CD4-positive, CD25-positive, alpha-beta regulatory T cell (primary cell): ENCODE results near the gene LSP1. TPM values are rescaled to one million over a fixed set of nuclear protein-coding genes. Genes with fewer than 3 reads are reported as not detected.

Source experiments
- ATAC-seq, 2 donors: fragments of 150-1000 bp; cut with Tn5 transposase; one replicate each; pipeline ENCODE4 v1.10.0; 2021; ENCODE audit warnings: low read depth in 2 of 2, moderate number of reproducible peaks in 2 of 2, moderate library complexity in 1 of 2
- DNase-seq, 3 donors: peaks; one replicate each; pipeline versions ENCODE4 v3.0.0 to v3.0.0-alpha.2; 2012 to 2022; ENCODE audit warnings: mixed read lengths in 1 of 3
- H3K27ac ChIP-seq: one replicate; pipeline ENCODE4 v1.7.0; 2013; ENCODE audit warnings: mild to moderate bottlenecking, low read length; ENCODE audit not compliant: insufficient read depth, poor library complexity, severe bottlenecking
- H3K27me3 ChIP-seq: one replicate; pipeline ENCODE4 v1.7.0; 2013; ENCODE audit warnings: low read length; ENCODE audit not compliant: control insufficient read depth, insufficient read depth
- H3K36me3 ChIP-seq: one replicate; pipeline ENCODE4 v1.7.0; 2013; ENCODE audit warnings: mild to moderate bottlenecking, low read length, moderate library complexity; ENCODE audit not compliant: control insufficient read depth, insufficient read depth
- H3K4me1 ChIP-seq: 2 replicates; pipeline ENCODE4 v1.7.0; 2013; ENCODE audit warnings: mild to moderate bottlenecking, low read length; ENCODE audit not compliant: insufficient read depth, control insufficient read depth, poor library complexity, severe bottlenecking
- H3K4me3 ChIP-seq: one replicate; pipeline ENCODE4 v1.7.0; 2013; ENCODE audit warnings: low read depth, mild to moderate bottlenecking, low read length, moderate library complexity
- H3K9me3 ChIP-seq, 2 experiments: 1 replicate in 1 of 2; 2 replicates in 1 of 2; pipeline ENCODE4 v1.7.0; 2013; ENCODE audit warnings: low read length in 2 of 2, mild to moderate bottlenecking in 1 of 2, moderate library complexity in 1 of 2; ENCODE audit not compliant: control insufficient read depth in 2 of 2
- H3K27ac Mint-ChIP-seq, 3 donors: one replicate each; pipeline ENCODE4 v1.8.0; 2020 to 2022; ENCODE audit warnings: mild to moderate bottlenecking in 3 of 3, mixed read lengths in 3 of 3, moderate library complexity in 2 of 3
- H3K27me3 Mint-ChIP-seq: one replicate; pipeline ENCODE4 v1.8.0; 2022; ENCODE audit warnings: mild to moderate bottlenecking, mixed read lengths
- H3K36me3 Mint-ChIP-seq: one replicate; pipeline ENCODE4 v1.8.0; 2020; ENCODE audit warnings: mixed read lengths
- H3K4me1 Mint-ChIP-seq, 4 donors: one replicate each; pipeline ENCODE4 v1.8.0; 2020 to 2022; ENCODE audit warnings: mixed read lengths in 4 of 4, mild to moderate bottlenecking in 1 of 4
- H3K4me3 Mint-ChIP-seq, 4 donors: one replicate each; pipeline ENCODE4 v1.8.0; 2020 to 2022; ENCODE audit warnings: mild to moderate bottlenecking in 4 of 4, mixed read lengths in 4 of 4, moderate library complexity in 3 of 4
- H3K9me3 Mint-ChIP-seq, 7 donors: one replicate each; pipeline ENCODE4 v1.8.0; 2020 to 2022; ENCODE audit warnings: mixed read lengths in 7 of 7, mild to moderate bottlenecking in 3 of 7, moderate library complexity in 2 of 7
- polyA plus RNA-seq, 4 donors: library from polyadenylated mRNA; unstranded; fragments of 300-500 nt; fragmentation: Illumina TruSeq; gene quantifications; one replicate each; pipeline ENCODE4 v1.2.3, GENCODE V29; 2021
- total RNA-seq: library from RNA; stranded (reverse); gene quantifications from one replicate; pipeline ENCODE4 v1.2.3, GENCODE V29; 2022

LSP1 gene
- total and polyA plus RNA-seq, 5 donors from 2014 or later: 381 to 514 (median 452) TPM

DNA sequence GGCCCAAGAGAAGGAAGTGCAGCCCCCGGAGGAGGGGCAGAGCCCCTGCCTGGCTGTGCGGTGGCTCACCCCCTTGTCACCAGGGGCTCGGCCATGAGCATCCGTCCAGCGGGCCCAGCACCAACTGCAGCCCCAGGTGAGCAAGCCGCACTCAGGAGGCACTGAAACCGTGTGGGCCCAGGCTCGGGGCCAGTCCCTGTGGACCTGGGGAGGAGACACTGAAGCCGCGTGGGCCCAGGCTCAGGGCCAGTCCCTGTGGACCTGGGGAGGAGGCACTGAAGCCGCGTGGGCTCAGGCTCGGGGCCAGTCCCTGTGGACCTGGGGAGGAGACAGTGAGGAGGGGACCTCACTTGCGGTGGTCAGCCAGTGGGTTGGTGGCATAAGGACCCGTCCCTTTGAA is 13.9 kb downstream of the LSP1 start:
- Histone ChIP-seq H3K36me3 (peaks cover 17% of the 10 kb centered on the region), H3K4me1 (peaks cover 96% of the 10 kb centered on the region), H3K4me3 (no peak overlapping the region), H3K27ac (no peak overlapping the region), H3K9me3 (no peaks in the 10 kb centered on the region), H3K27me3 (no peaks in the 10 kb centered on the region)
- Mint-ChIP-seq H3K36me3 (peaks cover 4% of the 10 kb centered on the region), H3K9me3 (peaks cover 0 to 1% (median 0%) of the 10 kb centered on the region in 7 donors), H3K4me3 (no peak overlapping the region), H3K27me3 (no peaks in the 10 kb centered on the region), H3K4me1 (peaks cover 0 to 71% (median 20%) of the 10 kb centered on the region in 4 donors), H3K27ac (peak overlapping the region in 1 of 3 donors; percentile 43)
- no peak for ATAC-seq
- no peak for DNase-seq

DNA sequence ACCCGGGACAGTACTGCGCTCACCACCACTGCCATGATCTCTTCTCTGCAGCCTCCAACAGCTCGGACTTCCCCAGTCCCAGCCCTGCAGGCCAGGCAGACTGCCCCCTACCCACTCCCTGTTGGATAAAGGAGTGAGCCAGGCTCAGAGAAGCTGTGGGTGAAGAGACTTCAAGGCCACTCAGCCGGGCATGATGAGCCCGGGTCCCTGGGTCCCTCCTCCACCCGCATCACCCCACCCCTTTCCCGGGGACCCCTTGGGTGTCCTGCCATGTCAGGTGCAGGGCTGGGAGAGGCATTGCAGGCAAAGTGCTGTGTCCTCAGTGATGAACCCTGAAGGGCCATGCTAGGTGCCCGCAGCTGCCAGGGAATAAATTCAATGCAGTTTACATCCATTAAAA is 14.5 kb downstream of the LSP1 start:
- Histone ChIP-seq H3K27me3 (no peaks in the 10 kb centered on the region), H3K27ac (no peak overlapping the region), H3K4me1 (peaks cover 97% of the 10 kb centered on the region), H3K36me3 (peaks cover 17% of the 10 kb centered on the region), H3K4me3 (no peak overlapping the region), H3K9me3 (no peaks in the 10 kb centered on the region)
- ATAC-seq (no peak), DNase-seq (no peak)
- Mint-ChIP-seq H3K36me3 (peaks cover 4% of the 10 kb centered on the region), H3K9me3 (peaks cover 0 to 1% (median 0%) of the 10 kb centered on the region in 7 donors), H3K27ac (peak overlapping the region in 1 of 3 donors; percentile 43), H3K4me3 (no peak overlapping the region), H3K27me3 (no peaks in the 10 kb centered on the region), H3K4me1 (peaks cover 0 to 77% (median 20%) of the 10 kb centered on the region in 4 donors)

DNA sequence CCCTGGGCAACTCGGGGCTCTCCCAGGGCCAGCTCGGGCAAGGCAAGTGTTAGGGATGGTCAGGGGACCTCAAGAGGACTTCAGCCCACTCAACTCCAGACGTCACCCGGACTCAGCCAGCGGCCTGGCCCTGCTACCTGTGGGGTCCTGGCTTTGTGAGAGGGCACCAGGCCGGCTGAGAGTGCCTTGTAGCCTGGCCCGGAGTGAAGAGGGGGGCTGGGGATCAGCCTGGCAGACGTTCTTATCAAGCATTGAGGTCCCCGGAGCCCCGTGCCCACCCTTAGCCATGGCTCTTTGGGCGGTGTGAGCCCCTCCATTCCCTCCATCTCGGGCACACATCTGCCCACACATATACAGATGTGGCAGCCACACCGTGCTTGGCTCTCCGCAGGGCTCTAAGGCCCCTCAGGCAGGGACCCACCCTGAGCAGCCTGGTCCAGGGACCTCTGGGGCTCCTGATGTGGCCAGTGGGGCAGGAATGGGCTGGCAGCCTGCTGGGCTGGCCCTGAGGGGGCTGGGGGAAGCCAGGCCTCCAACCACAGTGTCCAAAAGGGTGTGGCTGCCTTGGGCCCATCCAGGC is 15.3 kb downstream of the LSP1 start:
- H3K4me1 ChIP-seq: peaks cover 94% of the 10 kb centered on the region

DNA sequence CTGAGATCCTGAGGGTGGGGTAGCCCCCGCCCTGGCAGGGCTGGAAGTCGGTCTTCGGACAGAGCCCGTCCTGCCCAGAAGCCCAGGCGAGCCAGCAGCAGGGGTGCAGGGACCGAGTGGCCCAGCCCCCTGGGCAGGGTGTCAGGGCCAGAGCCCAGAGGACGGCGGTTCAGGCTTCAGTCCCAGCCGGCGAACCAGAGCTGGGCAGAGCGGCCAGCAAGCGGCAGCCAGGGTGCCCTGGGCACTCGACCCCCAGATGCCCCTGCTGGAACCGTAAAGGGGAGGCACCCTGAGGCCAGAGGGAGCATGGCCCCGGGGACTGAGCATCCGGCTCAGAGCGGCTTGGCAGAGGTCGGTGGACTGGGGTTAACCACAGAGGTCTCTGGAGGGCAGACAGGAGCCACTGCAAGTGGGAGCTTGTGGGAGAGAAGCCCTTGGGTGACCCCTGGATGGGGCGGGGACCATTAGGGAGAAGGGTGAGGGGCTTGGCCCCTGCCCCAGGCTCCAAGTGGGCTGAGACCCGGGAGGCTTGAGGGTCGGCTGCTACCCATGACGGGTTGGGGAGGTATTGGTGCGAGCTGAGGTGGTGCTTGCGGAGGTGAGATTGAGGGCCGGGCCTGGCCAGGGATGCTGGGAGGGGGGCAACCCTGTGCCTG is 15.9 kb downstream of the LSP1 start:
- no peak for ATAC-seq
- Histone ChIP-seq H3K9me3 (no peaks in the 10 kb centered on the region), H3K27ac (no peak overlapping the region), H3K4me1 (peaks cover 88% of the 10 kb centered on the region), H3K36me3 (peaks cover 8% of the 10 kb centered on the region), H3K4me3 (no peak overlapping the region), H3K27me3 (no peaks in the 10 kb centered on the region)
- DNase-seq: no peak
- Mint-ChIP-seq H3K9me3 (peaks cover 0 to 1% (median 0%) of the 10 kb centered on the region in 7 donors), H3K27me3 (no peaks in the 10 kb centered on the region), H3K4me3 (peak overlapping the region in 3 of 4 donors; percentile 12 to 68 (median 50)), H3K36me3 (peaks cover 4% of the 10 kb centered on the region), H3K4me1 (peaks cover 0 to 84% (median 20%) of the 10 kb centered on the region in 4 donors), H3K27ac (peak overlapping the region in 2 of 3 donors; percentile 38 to 75)

More for the DNA sequence above, 15.3 kb downstream of the LSP1 start:
- peaks cover 13% of the 10 kb centered on the region for H3K36me3 ChIP-seq
- no peak for ATAC-seq
- H3K4me3 Mint-ChIP-seq: no peak overlapping the region
- H3K9me3 Mint-ChIP-seq: peaks cover 0 to 1% (median 0%) of the 10 kb centered on the region in 7 donors
- no peaks in the 10 kb centered on the region for H3K27me3 ChIP-seq
- H3K27ac Mint-ChIP-seq: peak overlapping the region in 1 of 3 donors; percentile 43
- H3K27me3 Mint-ChIP-seq: no peaks in the 10 kb centered on the region
- no peak overlapping the region for H3K4me3 ChIP-seq
- H3K9me3 ChIP-seq: no peaks in the 10 kb centered on the region
- peaks cover 4% of the 10 kb centered on the region for H3K36me3 Mint-ChIP-seq
- no peak for DNase-seq
- H3K4me1 Mint-ChIP-seq: peaks cover 0 to 83% (median 20%) of the 10 kb centered on the region in 4 donors
- peak overlapping the region; percentile 1 for H3K27ac ChIP-seq

DNA sequence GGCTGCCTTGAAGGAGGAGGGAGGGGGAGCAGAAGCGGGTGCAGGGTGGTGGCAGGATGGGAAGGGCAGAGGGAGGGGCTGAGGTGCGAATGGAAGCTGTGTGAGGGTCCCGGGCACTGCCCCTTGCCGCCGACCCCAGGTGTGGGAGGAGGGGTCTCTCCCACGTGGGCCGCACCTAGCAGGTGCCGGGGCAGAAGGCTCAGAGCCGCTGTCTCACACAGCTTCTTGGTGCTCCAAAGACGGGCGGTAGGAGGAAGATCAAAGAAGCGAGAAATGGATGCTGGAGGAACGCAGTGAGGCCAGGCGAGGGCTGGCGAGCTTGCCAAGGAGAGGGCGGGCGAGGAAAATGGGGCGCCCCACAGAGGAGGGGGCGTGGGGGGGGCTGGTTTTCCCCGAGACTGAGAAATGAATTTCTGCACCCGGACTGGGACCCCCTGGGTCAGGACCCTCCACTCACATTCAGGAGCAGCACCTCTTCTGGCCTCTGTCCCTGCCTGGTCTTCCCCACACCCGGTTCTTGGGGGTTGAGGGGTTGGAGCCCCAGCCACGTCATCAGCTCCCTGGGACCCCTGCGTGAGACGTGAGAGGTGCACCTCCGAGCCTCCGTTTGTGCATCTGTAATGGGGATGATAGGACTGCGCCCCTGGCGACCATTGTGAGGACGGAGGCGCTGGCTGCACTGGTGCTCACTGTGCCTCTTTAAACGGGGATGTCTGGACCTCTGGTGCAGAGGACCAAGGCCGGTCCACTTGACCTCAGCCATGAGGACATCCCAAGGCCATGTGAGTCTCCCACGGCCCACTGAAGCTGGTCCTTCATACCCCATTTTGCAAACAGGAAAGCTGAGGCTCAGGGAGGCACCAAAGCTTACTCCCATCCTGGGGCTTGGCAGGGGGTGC is 16.8 kb downstream of the LSP1 start:
- ATAC-seq (no peak), DNase-seq (no peak)
- Mint-ChIP-seq H3K27me3 (no peaks in the 10 kb centered on the region), H3K4me3 (peak overlapping the region in 3 of 4 donors; percentile 24 to 78 (median 66)), H3K9me3 (peaks cover 0 to 1% (median 0%) of the 10 kb centered on the region in 7 donors), H3K36me3 (peaks cover 4% of the 10 kb centered on the region), H3K27ac (peak overlapping the region; percentile 38 to 96 (median 79)), H3K4me1 (peaks cover 0 to 76% (median 20%) of the 10 kb centered on the region in 4 donors)
- Histone ChIP-seq H3K9me3 (no peaks in the 10 kb centered on the region), H3K4me1 (peaks cover 84% of the 10 kb centered on the region), H3K27me3 (no peaks in the 10 kb centered on the region), H3K27ac (no peak overlapping the region), H3K4me3 (no peak overlapping the region), H3K36me3 (peaks cover 8% of the 10 kb centered on the region)

DNA sequence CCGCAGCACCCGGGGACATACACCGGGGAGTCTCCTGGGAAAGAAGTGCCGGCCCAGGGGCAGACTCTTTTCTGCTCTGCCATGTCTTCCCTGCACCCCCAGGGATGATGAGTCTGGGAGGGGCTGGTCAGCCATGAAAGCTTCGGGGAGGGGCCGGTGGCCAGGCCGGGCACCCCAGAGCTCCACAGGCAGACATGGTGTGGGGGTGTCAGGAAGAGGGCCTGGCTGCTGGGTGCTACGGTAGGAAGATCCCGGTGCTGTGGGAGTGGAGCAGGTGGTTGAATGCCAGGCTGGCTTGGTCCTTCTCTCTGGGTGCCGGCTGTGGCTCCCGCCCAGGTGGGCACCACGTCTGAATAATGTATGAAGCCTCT is 17.4 kb downstream of the LSP1 start:
- ATAC-seq (no peak), DNase-seq (no peak)
- H3K36me3 Mint-ChIP-seq: peaks cover 3% of the 10 kb centered on the region
- peak overlapping the region; percentile 78 to 96 (median 93) for H3K27ac Mint-ChIP-seq
- peak overlapping the region; percentile 48 to 80 (median 72) for H3K4me3 Mint-ChIP-seq
- H3K4me3 ChIP-seq: no peak overlapping the region
- peaks cover 0 to 74% (median 17%) of the 10 kb centered on the region in 4 donors for H3K4me1 Mint-ChIP-seq
- peak overlapping the region; percentile 51 for H3K27ac ChIP-seq
- no peaks in the 10 kb centered on the region for H3K9me3 ChIP-seq
- H3K4me1 ChIP-seq: peaks cover 86% of the 10 kb centered on the region
- peaks cover 0 to 1% (median 0%) of the 10 kb centered on the region in 7 donors for H3K9me3 Mint-ChIP-seq
- peaks cover 4% of the 10 kb centered on the region for H3K36me3 ChIP-seq
- H3K27me3 Mint-ChIP-seq: no peaks in the 10 kb centered on the region
- no peaks in the 10 kb centered on the region for H3K27me3 ChIP-seq

DNA sequence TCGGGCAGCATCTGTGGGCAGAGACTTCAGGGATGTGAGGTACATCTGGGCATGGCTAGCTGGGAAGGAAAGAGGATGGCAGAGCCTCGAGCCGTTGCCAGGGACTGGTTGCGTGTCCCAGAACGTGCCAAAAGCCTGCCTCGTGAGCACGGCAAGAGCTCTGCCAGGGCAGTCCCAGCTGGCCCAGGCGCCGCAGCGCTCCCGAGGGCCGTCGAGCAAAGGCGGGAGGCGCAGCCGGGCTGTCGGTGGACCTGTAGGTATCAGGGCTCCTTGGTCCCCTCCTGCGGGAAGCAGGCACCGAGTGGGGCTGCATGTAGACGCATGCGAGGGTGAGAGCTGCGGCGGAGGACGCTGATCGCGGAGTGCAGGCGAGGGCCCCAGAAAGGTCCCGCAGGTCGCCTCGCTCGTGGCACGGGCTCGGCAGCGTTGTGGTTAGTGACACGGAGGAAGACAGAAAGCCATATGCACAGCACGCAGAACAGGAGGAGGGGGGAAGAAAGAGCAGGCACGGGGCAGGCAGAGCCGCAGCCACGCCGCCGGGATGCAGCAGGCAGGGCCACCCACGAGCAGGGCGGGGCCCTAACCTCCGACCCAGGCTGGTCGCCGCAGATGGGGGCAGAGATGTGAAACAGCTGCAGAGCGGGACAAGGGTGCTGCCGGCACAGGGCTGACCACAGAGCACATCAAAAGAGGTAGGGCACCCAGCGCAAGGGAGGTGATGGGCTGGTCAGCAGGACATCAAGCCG is 18.0 kb downstream of the LSP1 start:
- peak overlapping the region; percentile 48 to 80 (median 72) for H3K4me3 Mint-ChIP-seq
- ATAC-seq (peak; percentile 47 to 57), DNase-seq (no peak)
- H3K36me3 Mint-ChIP-seq: no peaks in the 10 kb centered on the region
- H3K36me3 ChIP-seq: no peaks in the 10 kb centered on the region
- H3K4me1 Mint-ChIP-seq: peaks cover 0 to 70% (median 15%) of the 10 kb centered on the region in 4 donors
- no peak overlapping the region for H3K4me3 ChIP-seq
- H3K27ac Mint-ChIP-seq: peak overlapping the region; percentile 78 to 96 (median 93)
- no peaks in the 10 kb centered on the region for H3K27me3 ChIP-seq
- no peaks in the 10 kb centered on the region for H3K27me3 Mint-ChIP-seq
- peak overlapping the region; percentile 51 for H3K27ac ChIP-seq
- peaks cover 81% of the 10 kb centered on the region for H3K4me1 ChIP-seq
- H3K9me3 ChIP-seq: no peaks in the 10 kb centered on the region
- H3K9me3 Mint-ChIP-seq: no peaks in the 10 kb centered on the region
